GM23338 (cell line): Measurements from ENCODE around the gene EHD4. TPM values are rescaled to one million over a fixed set of nuclear protein-coding genes. Genes with fewer than 3 reads are reported as not detected.

Experiments used
- ATAC-seq: fragments of 200-7000 bp; cut with Tn5 transposase; 3 replicates; pipeline ENCODE4 v1.9.1; 2020
- DNase-seq: peaks from one replicate; pipeline ENCODE4 v3.0.0-alpha.2; 2015; ENCODE audit warnings: low spot score
- H2AFZ ChIP-seq: fragments of 200-600 bp; sonication (generic); 2 replicates; pipeline ENCODE4 v1.8.0; 2016; ENCODE audit warnings: antibody characterized with exemption, mild to moderate bottlenecking, moderate library complexity
- H3F3A ChIP-seq: fragments of 200-600 bp; sonication (generic); replicated peaks from 2 replicates; pipeline ENCODE4 v1.8.0; 2017; ENCODE audit warnings: antibody characterized with exemption, mixed run types, low read depth
- H3K27ac ChIP-seq: fragments of 200-600 bp; sonication (generic); 2 replicates; pipeline ENCODE4 v1.6.1; 2016; ENCODE audit warnings: low read depth
- H3K27me3 ChIP-seq: fragments of 200-600 bp; sonication (generic); 2 replicates; pipeline ENCODE4 v1.8.0; 2016; ENCODE audit warnings: mild to moderate bottlenecking, mixed run types, moderate library complexity; ENCODE audit not compliant: insufficient read depth
- H3K36me3 ChIP-seq: fragments of 200-600 bp; sonication (generic); 2 replicates; pipeline ENCODE4 v1.8.0; 2016; ENCODE audit warnings: mild to moderate bottlenecking; ENCODE audit not compliant: insufficient read depth
- H3K4me1 ChIP-seq: fragments of 200-600 bp; sonication (generic); 2 replicates; pipeline ENCODE4 v1.8.0; 2016; ENCODE audit warnings: mild to moderate bottlenecking, moderate library complexity; ENCODE audit not compliant: insufficient read depth
- H3K4me2 ChIP-seq: fragments of 200-600 bp; sonication (generic); 2 replicates; pipeline ENCODE4 v1.7.1; 2017; ENCODE audit warnings: mixed run types
- H3K4me3 ChIP-seq: fragments of 200-600 bp; sonication (generic); 2 replicates; pipeline ENCODE4 v1.6.1; 2016; ENCODE audit warnings: mixed run types
- H3K79me2 ChIP-seq: fragments of 200-600 bp; sonication (generic); replicated peaks from 2 replicates; pipeline ENCODE4 v1.8.0; 2017; ENCODE audit warnings: mild to moderate bottlenecking; ENCODE audit not compliant: insufficient read depth
- H3K9me2 ChIP-seq: fragments of 200-600 bp; sonication (generic); 2 replicates; pipeline ENCODE4 v1.8.0; 2017; ENCODE audit not compliant: insufficient read depth
- H4K20me1 ChIP-seq: fragments of 200-600 bp; sonication (generic); replicated peaks from 2 replicates; pipeline ENCODE4 v1.8.0; 2017; ENCODE audit warnings: mild to moderate bottlenecking; ENCODE audit not compliant: insufficient read depth
- H3K27ac Mint-ChIP-seq: 2 replicates; pipeline ENCODE4 v1.8.0; 2020; ENCODE audit warnings: inconsistent platforms, mild to moderate bottlenecking, moderate library complexity, mixed read lengths
- H3K27me3 Mint-ChIP-seq: 3 replicates; pipeline ENCODE4 v1.8.0; 2022; ENCODE audit warnings: low read depth, mild to moderate bottlenecking, moderate library complexity, mixed read lengths, inconsistent platforms; ENCODE audit not compliant: insufficient read depth, poor library complexity
- H3K36me3 Mint-ChIP-seq: 3 replicates; pipeline ENCODE4 v1.8.0; 2021; ENCODE audit warnings: low read depth, mild to moderate bottlenecking, inconsistent platforms, moderate library complexity, mixed read lengths
- H3K4me1 Mint-ChIP-seq: 3 replicates; pipeline ENCODE4 v1.8.0; 2020; ENCODE audit warnings: mild to moderate bottlenecking, inconsistent platforms, mixed read lengths
- H3K4me3 Mint-ChIP-seq: 3 replicates; pipeline ENCODE4 v1.8.0; 2021; ENCODE audit warnings: moderate library complexity, mild to moderate bottlenecking, inconsistent platforms, mixed read lengths
- H3K9me3 Mint-ChIP-seq: 3 replicates; pipeline ENCODE4 v1.8.0; 2020; ENCODE audit warnings: moderate library complexity, mild to moderate bottlenecking, inconsistent platforms, mixed read lengths
- CREB1 ChIP-seq: fragments of 250-450 bp; sonication (Bioruptor Pico); IDR thresholded peaks from 2 replicates; pipeline ENCODE4 v1.5.0; 2020; ENCODE audit warnings: low read depth, mild to moderate bottlenecking, moderate library complexity
- CTCF ChIP-seq, 2 experiments: fragments of 200-600 bp in 1 of 2; sonication (generic) in 1 of 2; conservative IDR thresholded peaks; 2 replicates each; pipeline versions ENCODE4 v1.5.1 to v1.6.1; 2016 to 2017; ENCODE audit warnings: antibody characterized with exemption in 2 of 2, low read depth in 2 of 2, mild to moderate bottlenecking in 2 of 2, moderate library complexity in 1 of 2
- EZH2 ChIP-seq: fragments of 200-600 bp; sonication (generic); IDR thresholded peaks from one replicate; pipeline ENCODE4 v1.8.0; 2017; ENCODE audit warnings: antibody characterized with exemption, mild to moderate bottlenecking, low read depth; ENCODE audit not compliant: unreplicated experiment
- EZH2phosphoT487 ChIP-seq: fragments of 200-600 bp; sonication (generic); IDR thresholded peaks from one replicate; pipeline ENCODE4 v1.8.1; 2018; ENCODE audit warnings: antibody characterized with exemption; ENCODE audit not compliant: unreplicated experiment
- JUNB ChIP-seq: IDR thresholded peaks from one replicate; pipeline ENCODE4 v1.6.1; 2016; ENCODE audit warnings: antibody characterized with exemption; ENCODE audit not compliant: unreplicated experiment
- NANOG ChIP-seq: IDR thresholded peaks from 2 replicates; pipeline ENCODE4 v1.6.1; 2016; ENCODE audit warnings: antibody characterized with exemption, borderline replicate concordance
- POLR2AphosphoS5 ChIP-seq: IDR thresholded peaks from 2 replicates; pipeline ENCODE4 v1.6.1; 2016; ENCODE audit warnings: antibody characterized with exemption, low read depth
- STAT1 ChIP-seq: IDR thresholded peaks from one replicate; pipeline ENCODE4 v1.6.1; 2016; ENCODE audit warnings: antibody characterized with exemption; ENCODE audit not compliant: unreplicated experiment
- ZNF114 ChIP-seq: fragments of 250-450 bp; sonication (Bioruptor Pico); IDR thresholded peaks from 2 replicates; pipeline ENCODE4 v1.5.0; 2020; ENCODE audit warnings: mild to moderate bottlenecking, moderate library complexity
- ZNF331 ChIP-seq: fragments of 250-450 bp; sonication (Bioruptor Pico); IDR thresholded peaks from 2 replicates; pipeline ENCODE4 v1.5.0; 2020; ENCODE audit warnings: low read depth, mild to moderate bottlenecking, moderate library complexity
- ZNF462 ChIP-seq: fragments of 250-450 bp; sonication (Bioruptor Pico); IDR thresholded peaks from 2 replicates; pipeline ENCODE4 v1.5.0; 2020; ENCODE audit warnings: mild to moderate bottlenecking, moderate library complexity
- polyA plus RNA-seq: library from polyadenylated mRNA; unstranded; fragments of >200 nt; fragmentation: Nextera tagmentation; extraction: Ambion mirVana; gene quantifications from 2 replicates; pipeline ENCODE4 v1.2.1, GENCODE V29; 2016
- total RNA-seq: library from RNA; depleted of rRNA; stranded (reverse); fragments of >200 nt; shearing (Covaris generic); gene quantifications from 2 replicates; pipeline ENCODE4 v1.2.3, GENCODE V29; 2014
- TF ChIP-seq, protein P1 (sequence below): IDR thresholded peaks from 2 replicates; pipeline ENCODE4 v1.6.1; 2016; ENCODE audit warnings: antibody characterized with exemption
- TF ChIP-seq, protein P2 (sequence below): IDR thresholded peaks from one replicate; pipeline ENCODE4 v1.6.1; 2018; ENCODE audit warnings: antibody characterized with exemption; ENCODE audit not compliant: unreplicated experiment

EHD4 gene
- total and polyA plus RNA-seq, 2 experiments from 2014 or later = 13.0 to 31.0 TPM

DNA sequence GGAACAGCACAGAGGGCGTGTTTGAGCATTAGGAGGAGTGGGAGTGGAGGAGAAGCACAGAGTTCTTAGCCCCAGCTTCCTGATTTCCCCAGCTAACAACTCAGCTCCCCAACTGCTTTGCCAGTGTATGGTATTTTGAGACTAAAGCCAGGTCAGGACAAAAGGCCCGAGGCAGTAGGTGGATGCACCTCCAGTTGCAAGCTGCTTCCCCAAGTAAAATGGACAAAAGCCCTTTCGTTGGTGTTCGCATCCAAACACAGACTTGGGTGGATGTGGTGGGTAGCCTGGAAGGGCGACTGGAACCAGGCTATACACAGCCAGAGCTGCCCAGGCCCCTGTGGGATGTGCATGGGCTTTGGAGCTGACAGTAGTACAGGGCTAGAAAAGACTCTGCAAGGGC lies 12.3 kb upstream of the EHD4 start:
- Mint-ChIP-seq H3K4me3 (no peak overlapping the region), H3K27me3 (peaks cover 13% of the 10 kb centered on the region), H3K36me3 (no peaks in the 10 kb centered on the region), H3K4me1 (peaks cover 19% of the 10 kb centered on the region), H3K27ac (no peak overlapping the region), H3K9me3 (no peaks in the 10 kb centered on the region)
- H3K36me3 ChIP-seq = no peaks in the 10 kb centered on the region
- H3K4me2 ChIP-seq = no peak overlapping the region
- TF ChIP-seq ZNF114 (CRISPR knock-in tag) = no peak
- TF ChIP-seq POLR2AphosphoS5 = no peak
- no peak for TF ChIP-seq ZNF462
- TF ChIP-seq, protein P1, sequence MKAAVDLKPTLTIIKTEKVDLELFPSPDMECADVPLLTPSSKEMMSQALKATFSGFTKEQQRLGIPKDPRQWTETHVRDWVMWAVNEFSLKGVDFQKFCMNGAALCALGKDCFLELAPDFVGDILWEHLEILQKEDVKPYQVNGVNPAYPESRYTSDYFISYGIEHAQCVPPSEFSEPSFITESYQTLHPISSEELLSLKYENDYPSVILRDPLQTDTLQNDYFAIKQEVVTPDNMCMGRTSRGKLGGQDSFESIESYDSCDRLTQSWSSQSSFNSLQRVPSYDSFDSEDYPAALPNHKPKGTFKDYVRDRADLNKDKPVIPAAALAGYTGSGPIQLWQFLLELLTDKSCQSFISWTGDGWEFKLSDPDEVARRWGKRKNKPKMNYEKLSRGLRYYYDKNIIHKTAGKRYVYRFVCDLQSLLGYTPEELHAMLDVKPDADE = no peak
- TF ChIP-seq NANOG = no peak
- TF ChIP-seq ZNF331 = no peak
- TF ChIP-seq EZH2 = no peak
- no peak for TF ChIP-seq EZH2phosphoT487
- no peak for TF ChIP-seq STAT1
- no peak for TF ChIP-seq JUNB
- TF ChIP-seq CREB1 (CRISPR knock-in tag) = no peak
- TF ChIP-seq, protein P2, sequence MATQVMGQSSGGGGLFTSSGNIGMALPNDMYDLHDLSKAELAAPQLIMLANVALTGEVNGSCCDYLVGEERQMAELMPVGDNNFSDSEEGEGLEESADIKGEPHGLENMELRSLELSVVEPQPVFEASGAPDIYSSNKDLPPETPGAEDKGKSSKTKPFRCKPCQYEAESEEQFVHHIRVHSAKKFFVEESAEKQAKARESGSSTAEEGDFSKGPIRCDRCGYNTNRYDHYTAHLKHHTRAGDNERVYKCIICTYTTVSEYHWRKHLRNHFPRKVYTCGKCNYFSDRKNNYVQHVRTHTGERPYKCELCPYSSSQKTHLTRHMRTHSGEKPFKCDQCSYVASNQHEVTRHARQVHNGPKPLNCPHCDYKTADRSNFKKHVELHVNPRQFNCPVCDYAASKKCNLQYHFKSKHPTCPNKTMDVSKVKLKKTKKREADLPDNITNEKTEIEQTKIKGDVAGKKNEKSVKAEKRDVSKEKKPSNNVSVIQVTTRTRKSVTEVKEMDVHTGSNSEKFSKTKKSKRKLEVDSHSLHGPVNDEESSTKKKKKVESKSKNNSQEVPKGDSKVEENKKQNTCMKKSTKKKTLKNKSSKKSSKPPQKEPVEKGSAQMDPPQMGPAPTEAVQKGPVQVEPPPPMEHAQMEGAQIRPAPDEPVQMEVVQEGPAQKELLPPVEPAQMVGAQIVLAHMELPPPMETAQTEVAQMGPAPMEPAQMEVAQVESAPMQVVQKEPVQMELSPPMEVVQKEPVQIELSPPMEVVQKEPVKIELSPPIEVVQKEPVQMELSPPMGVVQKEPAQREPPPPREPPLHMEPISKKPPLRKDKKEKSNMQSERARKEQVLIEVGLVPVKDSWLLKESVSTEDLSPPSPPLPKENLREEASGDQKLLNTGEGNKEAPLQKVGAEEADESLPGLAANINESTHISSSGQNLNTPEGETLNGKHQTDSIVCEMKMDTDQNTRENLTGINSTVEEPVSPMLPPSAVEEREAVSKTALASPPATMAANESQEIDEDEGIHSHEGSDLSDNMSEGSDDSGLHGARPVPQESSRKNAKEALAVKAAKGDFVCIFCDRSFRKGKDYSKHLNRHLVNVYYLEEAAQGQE = no peak
- no peak for TF ChIP-seq CTCF (conservative IDR thresholded peaks at IDR 0.05; ENCODE audit: low read depth in 2 of 2)
- no peaks in the 10 kb centered on the region for H4K20me1 ChIP-seq
- ATAC-seq (no peak), DNase-seq (no peak)
- H3K27ac ChIP-seq = no peak overlapping the region
- H2AFZ ChIP-seq = no peak overlapping the region
- H3K4me3 ChIP-seq = no peak overlapping the region
- H3K4me1 ChIP-seq = peaks cover 14% of the 10 kb centered on the region
- no peaks in the 10 kb centered on the region for H3K79me2 ChIP-seq
- H3F3A ChIP-seq = no peaks in the 10 kb centered on the region
- H3K27me3 ChIP-seq = no peaks in the 10 kb centered on the region
- H3K9me2 ChIP-seq = no peaks in the 10 kb centered on the region
